H9 (cell line): Measurements from ENCODE around the gene SPEG. TPM values are rescaled to one million over a fixed set of nuclear protein-coding genes. Genes with fewer than 3 reads are reported as not detected.

Experiments
- DNase-seq: peaks from one replicate; pipeline ENCODE4 v3.0.0-alpha.2; 2017
- H2AFZ ChIP-seq: one replicate; pipeline ENCODE4 v1.6.1; 2013; ENCODE audit warnings: mild to moderate bottlenecking, low read length, control low read depth, moderate library complexity
- H2AK5ac ChIP-seq: 2 replicates; pipeline ENCODE4 v1.6.1; 2013; ENCODE audit warnings: low read length, control low read depth, mixed read lengths; ENCODE audit not compliant: insufficient read length
- H2BK120ac ChIP-seq: one replicate; pipeline ENCODE4 v1.6.1; 2013; ENCODE audit warnings: low read depth, mild to moderate bottlenecking, low read length, control low read depth, inconsistent platforms; ENCODE audit not compliant: poor library complexity, severe bottlenecking
- H2BK12ac ChIP-seq: 2 replicates; pipeline ENCODE4 v1.6.1; 2013; ENCODE audit warnings: low read length, control low read depth, mixed read lengths, low read depth; ENCODE audit not compliant: insufficient read length
- H2BK15ac ChIP-seq: 2 replicates; pipeline ENCODE4 v1.6.1; 2013; ENCODE audit warnings: low read depth, low read length, control low read depth
- H2BK20ac ChIP-seq: one replicate; pipeline ENCODE4 v1.6.1; 2013; ENCODE audit warnings: low read depth, mild to moderate bottlenecking, low read length, control low read depth, inconsistent platforms; ENCODE audit not compliant: poor library complexity, severe bottlenecking
- H2BK5ac ChIP-seq: 2 replicates; pipeline ENCODE4 v1.6.1; 2013; ENCODE audit warnings: low read length, control low read depth, mixed read lengths; ENCODE audit not compliant: insufficient read length
- H3K14ac ChIP-seq: 2 replicates; pipeline ENCODE4 v1.6.1; 2013; ENCODE audit warnings: low read length, control low read depth; ENCODE audit not compliant: insufficient read depth
- H3K18ac ChIP-seq: 2 replicates; pipeline ENCODE4 v1.6.1; 2013; ENCODE audit warnings: low read depth, mild to moderate bottlenecking, mixed read lengths, low read length, control low read depth; ENCODE audit not compliant: insufficient read length
- H3K23ac ChIP-seq: 2 replicates; pipeline ENCODE4 v1.6.1; 2013; ENCODE audit warnings: low read length, control low read depth, mixed read lengths, low read depth; ENCODE audit not compliant: insufficient read length
- H3K23me2 ChIP-seq: 2 replicates; pipeline ENCODE4 v1.6.1; 2013; ENCODE audit warnings: low read depth, mild to moderate bottlenecking, mixed read lengths, low read length, control low read depth; ENCODE audit not compliant: insufficient read length, poor library complexity, severe bottlenecking
- H3K27ac ChIP-seq: 2 replicates; pipeline ENCODE4 v1.5.1; 2013; ENCODE audit warnings: low read length, control low read depth, mixed read lengths, low read depth; ENCODE audit not compliant: insufficient read length
- H3K27me3 ChIP-seq: 2 replicates; pipeline ENCODE4 v1.6.1; 2013; ENCODE audit warnings: low read length, control low read depth, inconsistent platforms; ENCODE audit not compliant: insufficient read depth
- H3K4ac ChIP-seq: 2 replicates; pipeline ENCODE4 v1.6.1; 2013; ENCODE audit warnings: low read depth, mild to moderate bottlenecking, control low read depth, inconsistent platforms, low read length, moderate library complexity
- H3K4me1 ChIP-seq: 2 replicates; pipeline ENCODE4 v1.6.1; 2013; ENCODE audit warnings: low read length, control low read depth, inconsistent platforms; ENCODE audit not compliant: insufficient read depth
- H3K4me2 ChIP-seq: 2 replicates; pipeline ENCODE4 v1.6.1; 2013; ENCODE audit warnings: low read length, control low read depth, mixed read lengths; ENCODE audit not compliant: insufficient read length, insufficient read depth
- H3K56ac ChIP-seq: 2 replicates; pipeline ENCODE4 v1.6.1; 2013; ENCODE audit warnings: low read depth, mild to moderate bottlenecking, mixed read lengths, low read length, control low read depth; ENCODE audit not compliant: insufficient read length
- H3K79me1 ChIP-seq: 2 replicates; pipeline ENCODE4 v1.6.1; 2013; ENCODE audit warnings: low read depth, mild to moderate bottlenecking, moderate library complexity, low read length, control low read depth, inconsistent platforms; ENCODE audit not compliant: insufficient read depth, poor library complexity, severe bottlenecking
- H3K79me2 ChIP-seq: 2 replicates; pipeline ENCODE4 v1.6.1; 2013; ENCODE audit warnings: low read length, control low read depth, inconsistent platforms; ENCODE audit not compliant: insufficient read depth
- H3K9ac ChIP-seq: 2 replicates; pipeline ENCODE4 v1.6.1; 2013; ENCODE audit warnings: low read length, control low read depth, mixed read lengths; ENCODE audit not compliant: insufficient read length; ENCODE audit errors: extremely low read depth
- H3K9me3 ChIP-seq: one replicate; pipeline ENCODE4 v1.6.1; 2013; ENCODE audit warnings: low read depth, low read length, inconsistent platforms; ENCODE audit not compliant: control insufficient read depth
- H3T11ph ChIP-seq: one replicate; pipeline ENCODE4 v1.6.1; 2013; ENCODE audit warnings: mild to moderate bottlenecking, low read length, control low read depth, inconsistent platforms
- H4K20me1 ChIP-seq: one replicate; pipeline ENCODE4 v1.6.1; 2013; ENCODE audit not compliant: control insufficient read depth, insufficient read length, insufficient read depth
- H4K5ac ChIP-seq: 2 replicates; pipeline ENCODE4 v1.6.1; 2013; ENCODE audit warnings: low read depth, mild to moderate bottlenecking, mixed read lengths, low read length, control low read depth; ENCODE audit not compliant: insufficient read length
- H4K8ac ChIP-seq: replicated peaks from 2 replicates; pipeline ENCODE4 v1.6.1; 2013; ENCODE audit warnings: low read length, control low read depth, mixed read lengths, low read depth; ENCODE audit not compliant: insufficient read length
- H4K91ac ChIP-seq: 2 replicates; pipeline ENCODE4 v1.6.1; 2013; ENCODE audit warnings: low read depth, mild to moderate bottlenecking, moderate library complexity, mixed read lengths, low read length, control low read depth; ENCODE audit not compliant: insufficient read length
- H3K27ac Mint-ChIP-seq, 3 experiments: 2 replicates in 2 of 3; 3 replicates in 1 of 3; pipeline ENCODE4 v1.8.0; 2020 to 2021; ENCODE audit warnings: mixed read lengths in 3 of 3, mild to moderate bottlenecking in 1 of 3, moderate library complexity in 1 of 3
- H3K27me3 Mint-ChIP-seq: 2 replicates; pipeline ENCODE4 v1.8.0; 2021; ENCODE audit warnings: low read depth, mild to moderate bottlenecking, moderate library complexity, mixed read lengths
- H3K36me3 Mint-ChIP-seq, 3 experiments: 2 replicates in 2 of 3; 3 replicates in 1 of 3; pipeline ENCODE4 v1.8.0; 2020 to 2021; ENCODE audit warnings: low read depth in 3 of 3, mixed read lengths in 3 of 3; ENCODE audit not compliant: insufficient read depth in 1 of 3
- H3K4me1 Mint-ChIP-seq, 2 experiments: 2 replicates each; pipeline ENCODE4 v1.8.0; 2020; ENCODE audit warnings: mixed read lengths in 2 of 2
- H3K4me3 Mint-ChIP-seq, 2 experiments: 2 replicates in 1 of 2; 3 replicates in 1 of 2; pipeline ENCODE4 v1.8.0; 2020 to 2021; ENCODE audit warnings: mild to moderate bottlenecking in 2 of 2, mixed read lengths in 2 of 2, moderate library complexity in 1 of 2
- H3K9me3 Mint-ChIP-seq, 2 experiments: 2 replicates in 1 of 2; 3 replicates in 1 of 2; pipeline ENCODE4 v1.8.0; 2020; ENCODE audit warnings: mild to moderate bottlenecking in 2 of 2, mixed read lengths in 2 of 2, moderate library complexity in 1 of 2
- CTCF ChIP-seq: fragments of 200-600 bp; sonication (generic); conservative IDR thresholded peaks from 3 replicates; pipeline ENCODE4 v1.8.0; 2021; ENCODE audit warnings: antibody characterized with exemption, mild to moderate bottlenecking
- WGBS: extraction: QIAGEN DNeasy Blood & Tissue Kit; methylation state at CpG from one replicate; pipeline ENCODE4 v1.1.7; 2013; ENCODE audit warnings: missing lambda C conversion rate, low lambda C conversion rate, mixed read lengths; ENCODE audit not compliant: insufficient read length; ENCODE audit errors: extremely low coverage; 5-methylcytosine and 5-hydroxymethylcytosine counted together
- total RNA-seq: library from RNA; stranded (reverse); gene quantifications from 2 replicates; pipeline ENCODE4 v1.2.1, GENCODE V29; 2021

Gene SPEG
- total RNA-seq, 1 experiment from 2014 or later = 23.7 TPM

- Histone ChIP-seq H4K91ac (no peak overlapping the region), H4K8ac (no peak overlapping the region), H3K79me1 (no peaks in the 10 kb centered on the region), H3K14ac (peak overlapping the region; percentile 54; the same call in 1 of the 2 replicates), H2BK5ac (no peak overlapping the region), H3K56ac (no peak overlapping the region), H3K27me3 (no peaks in the 10 kb centered on the region; the same call in 1 of the 2 replicates), H2BK120ac (no peak overlapping the region), H2BK20ac (no peak overlapping the region), H3K9me3 (no peaks in the 10 kb centered on the region), H3K79me2 (no peaks in the 10 kb centered on the region), H4K5ac (no peak overlapping the region), H3T11ph (no peak overlapping the region), H3K4me2 (no peak overlapping the region), H3K23me2 (peaks cover 4% of the 10 kb centered on the region), H2AFZ (no peak overlapping the region), H3K4me1 (no peaks in the 10 kb centered on the region; the same call in 1 of the 2 replicates), H2AK5ac (no peak overlapping the region), H4K20me1 (peaks cover 3% of the 10 kb centered on the region), H3K4ac (no peak overlapping the region), H3K23ac (no peak overlapping the region), H3K9ac (no peak overlapping the region), H3K18ac (no peak overlapping the region), H2BK12ac (no peak overlapping the region), H3K27ac (no peak overlapping the region), H2BK15ac (no peak overlapping the region)
- DNase-seq = peak; percentile 63
- peaks cover 5 to 12% (median 8%) of the 10 kb centered on the region in 3 experiments; a peak in 6 of 7 replicates for H3K36me3 Mint-ChIP-seq
- no peak overlapping the region for H3K4me3 Mint-ChIP-seq
- H3K4me1 Mint-ChIP-seq = peaks cover 19 to 37% of the 10 kb centered on the region in 2 experiments
- H3K27me3 Mint-ChIP-seq = peaks cover 51% of the 10 kb centered on the region
- no peak overlapping the region for H3K27ac Mint-ChIP-seq
- no CpG with 5 or more reads among the region's 88 CpGs for WGBS
- no peaks in the 10 kb centered on the region for H3K9me3 Mint-ChIP-seq
- no peak for TF ChIP-seq CTCF
These were observed 13.6 kb downstream of the SPEG start for GRCh38 chr2:219448099-219448775.
